Pancreas (tissue), 10 donors: Measurements from ENCODE around the gene SQSTM1. TPM values are rescaled to one million over a fixed set of nuclear protein-coding genes. Genes with fewer than 3 reads are reported as not detected.
A peak's percentile ranks its signal among the peaks of the same experiment; 100 is the strongest.

Source experiments
- ATAC-seq, 4 donors: fragments of 200-7000 bp; cut with Tn5 transposase; one replicate each; pipeline versions ENCODE4 v1.8.0 to v1.9.1; 2020; ENCODE audit warnings: mild to moderate bottlenecking in 4 of 4, moderate library complexity in 4 of 4
- DNase-seq, 6 donors: peaks; one replicate each; pipeline ENCODE4 v3.0.0-alpha.2; 2020
- FAIRE-seq: peaks from 2 replicates; lab custom pipeline; 2012; peaks lifted over from hg19 to GRCh38; lab: Jason Lieb, UNC
- H3K27ac ChIP-seq, 4 donors: fragments of 200-600 bp; sonication (generic); 1 replicate in 3 of 4; 2 replicates in 1 of 4; pipeline versions ENCODE4 v1.5.0 to v1.8.0; 2020
- H3K27me3 ChIP-seq, 4 donors: fragments of 200-600 bp; one replicate each; pipeline ENCODE4 v1.8.0; 2021
- H3K36me3 ChIP-seq, 3 donors: fragments of 200-600 bp; sonication (generic) in 1 of 3; one replicate each; pipeline versions ENCODE4 v1.5.0 to v1.8.0; 2020 to 2021
- H3K4me1 ChIP-seq, 3 donors: fragments of 200-600 bp; one replicate each; pipeline ENCODE4 v1.8.0; 2021
- H3K4me3 ChIP-seq, 4 donors: fragments of 200-600 bp; sonication (generic) in 2 of 4; one replicate each; pipeline versions ENCODE4 v1.5.0 to v1.8.0; 2020 to 2021
- H3K9me3 ChIP-seq, 4 donors: fragments of 200-600 bp; one replicate each; pipeline ENCODE4 v1.8.0; 2021
- CTCF ChIP-seq, 4 donors: fragments of 200-600 bp; sonication (generic) in 3 of 4; IDR thresholded peaks; one replicate each; pipeline versions ENCODE4 v1.5.0 to v1.8.0; 2021; ENCODE audit warnings: antibody characterized with exemption in 4 of 4
- WGBS, 2 donors: extraction: QIAGEN DNeasy Blood & Tissue Kit; methylation state at CpG; one replicate each; pipeline ENCODE4 v1.1.7; 2013; 5-methylcytosine and 5-hydroxymethylcytosine counted together
- intact Hi-C, 3 donors: fragments of 100-400 bp; cut with DNase I; formaldehyde crosslinking; loops; one replicate each; pipeline versions ENCODE4 v1.11.1 to v1.14.2; 2022
- polyA plus RNA-seq, 2 donors: library from polyadenylated mRNA; stranded (reverse); fragments of 200-250 nt; gene quantifications; one replicate each; pipeline ENCODE4 v1.2.3, GENCODE V29; 2013
- total RNA-seq, 6 donors: library from RNA; stranded (reverse); fragmentation: NEBNext Ultra II Directional in 4 of 6; extraction: Animal tissue kit (Norgen Biotek cat#: 25700) in 4 of 6; gene quantifications; one replicate each; pipeline versions ENCODE4 v1.2.1 to v1.2.4, GENCODE V29; 2021 to 2023
- donor health status: healthy with polysubstance abuse.
- donor health status: DM: no; HTN: no; CAD: no; lungs with moderate emphysema.
- donor health status: DM: no; HTN: no; CAD: no.
- donor health status: control.
- donor health status: control.
- donor health status: Bipolar disorder and iron deficiency.
- donor health status: DM: yes; HTN: yes; CAD: no.
- donor health status: DM: no; HTN: no; CAD: no.
- donor health status: DM: no; HTN: no; CAD: no.
- donor health status: DM: yes; HTN: yes; CAD: no.

Gene SQSTM1
- total RNA-seq, result 100 to 1,000 TPM; 159 to 261 (median 228) TPM
- polyA plus RNA-seq, result 100 to 1,000 TPM; 125 to 166 TPM

DNA sequence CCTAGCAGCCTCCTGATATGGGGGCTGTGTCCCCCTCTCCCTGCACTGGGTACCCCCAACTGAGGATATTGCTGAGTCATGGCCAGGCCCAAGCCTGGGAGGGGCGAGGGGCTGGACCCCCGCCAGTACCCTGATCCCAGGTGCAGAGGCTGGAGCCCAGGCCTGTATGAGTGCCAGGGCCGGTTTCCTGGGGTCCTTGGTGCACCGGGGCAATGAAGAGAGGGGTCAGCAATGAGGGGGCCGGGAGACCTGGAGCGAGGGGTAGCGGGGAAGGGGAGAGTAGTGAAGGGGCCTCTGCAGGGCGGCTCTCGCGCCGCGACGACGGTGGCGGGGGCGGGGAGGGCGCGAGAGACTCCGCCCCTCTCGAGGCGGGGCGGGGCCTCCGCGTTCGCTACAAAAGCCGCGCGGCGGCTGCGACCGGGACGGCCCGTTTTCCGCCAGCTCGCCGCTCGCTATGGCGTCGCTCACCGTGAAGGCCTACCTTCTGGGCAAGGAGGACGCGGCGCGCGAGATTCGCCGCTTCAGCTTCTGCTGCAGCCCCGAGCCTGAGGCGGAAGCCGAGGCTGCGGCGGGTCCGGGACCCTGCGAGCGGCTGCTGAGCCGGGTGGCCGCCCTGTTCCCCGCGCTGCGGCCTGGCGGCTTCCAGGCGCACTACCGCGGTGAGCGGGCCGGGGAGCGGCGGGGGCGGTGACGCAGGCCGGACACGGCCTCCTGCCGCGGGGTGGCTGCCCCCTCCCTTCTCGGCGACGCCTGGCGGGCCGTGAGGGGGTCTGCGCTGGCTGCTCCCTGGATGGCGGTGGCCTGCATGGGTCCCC, at the start of gene SQSTM1:
Gene SQSTM1 (plus strand): TSS at position 423 of the 815 bp plus-strand sequence. CDS start 32 bp downstream, at position 455.
- Histone ChIP-seq H3K9me3 (no peaks in the 10 kb centered on the region), H3K36me3 (peaks cover 0 to 24% (median 21%) of the 10 kb centered on the region in 3 donors), H3K4me1 (peaks cover 36 to 48% (median 48%) of the 10 kb centered on the region in 3 donors), H3K4me3 (peak within 1 kb of the TSS; percentile 85 to 100 (median 98)), H3K27me3 (no peaks in the 10 kb centered on the region), H3K27ac (peak within 1 kb of the TSS; percentile 98 to 100 (median 100))
- ATAC-seq, result peak; percentile 62 to 74 (median 70)
- peak; percentile 77 to 98 (median 90) for DNase-seq
- 0% methylated on average over 27 to 81 of the region's 81 CpGs for WGBS, 2 donors
- intact Hi-C loops, result no loop called here
- FAIRE-seq, result no peak
- TF ChIP-seq CTCF (IDR thresholded peaks at IDR 0.05), result peak in 1 of 4 donors; percentile 7

DNA sequence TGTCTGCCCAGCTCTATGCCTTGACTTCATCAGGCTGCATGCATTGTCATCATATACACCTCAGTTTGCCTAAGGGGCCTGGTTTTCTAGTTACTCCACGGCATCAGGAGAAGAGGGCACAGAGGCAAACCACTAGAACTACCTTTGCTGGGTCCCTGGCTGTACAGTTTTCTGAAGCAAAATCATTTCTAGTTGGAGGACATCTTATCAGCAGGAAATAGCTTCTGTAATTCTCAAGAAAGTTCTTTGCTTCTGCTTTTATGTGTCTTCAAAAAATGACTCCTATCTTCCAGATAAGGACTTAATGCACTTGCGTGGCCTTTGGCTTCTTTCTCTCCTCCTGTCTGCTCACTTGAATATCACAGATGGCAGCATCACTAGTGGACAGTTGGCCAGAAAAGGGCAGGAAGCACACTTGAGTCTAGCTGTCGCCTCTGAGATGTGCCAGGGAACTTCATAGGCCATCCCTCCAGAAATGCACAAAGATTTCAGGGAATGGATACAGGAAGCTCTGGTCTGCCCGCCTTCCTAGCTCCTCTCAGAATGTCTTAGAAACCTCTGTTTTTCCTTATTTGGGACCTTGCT, 49.3 kb upstream of the SQSTM1 start:
- FAIRE-seq (no peak), DNase-seq (no peak), ATAC-seq (no peak)
- Histone ChIP-seq H3K27me3 (no peaks in the 10 kb centered on the region), H3K36me3 (peaks cover 7 to 71% (median 50%) of the 10 kb centered on the region in 3 donors), H3K4me3 (no peak overlapping the region), H3K27ac (no peak overlapping the region), H3K9me3 (no peaks in the 10 kb centered on the region), H3K4me1 (no peaks in the 10 kb centered on the region)
- 89 to 92% methylated on average over 4 of the region's 4 CpGs for WGBS, 2 donors
- intact Hi-C loops, result no loop called here
- no peak for TF ChIP-seq CTCF (IDR thresholded peaks at IDR 0.05)

DNA sequence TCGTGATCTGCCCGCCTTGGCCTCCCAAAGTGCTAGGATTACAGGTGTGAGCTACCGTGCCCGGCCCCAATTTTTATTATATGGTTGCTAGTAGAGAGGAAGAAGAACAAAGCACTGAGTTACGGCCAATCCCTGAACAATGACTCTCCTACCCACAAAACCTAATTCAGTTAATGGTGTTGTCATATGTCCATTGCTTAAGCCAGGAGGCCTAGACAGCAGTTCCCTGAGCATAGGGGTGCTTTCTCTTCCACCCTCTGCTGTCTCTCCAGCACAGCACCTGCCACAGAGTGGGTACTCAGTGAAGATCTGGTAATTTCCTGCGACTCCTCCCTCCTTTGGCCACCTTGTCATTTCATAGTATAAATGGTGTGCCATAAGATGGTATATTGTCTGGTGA, 48.4 kb upstream of the SQSTM1 start:
- Histone ChIP-seq H3K27ac (no peak overlapping the region), H3K36me3 (peaks cover 7 to 70% (median 52%) of the 10 kb centered on the region in 3 donors), H3K4me3 (no peak overlapping the region), H3K4me1 (no peaks in the 10 kb centered on the region), H3K27me3 (no peaks in the 10 kb centered on the region), H3K9me3 (no peaks in the 10 kb centered on the region)
- ATAC-seq (no peak), FAIRE-seq (no peak), DNase-seq (no peak)
- intact Hi-C loops, result no loop called here
- TF ChIP-seq CTCF (IDR thresholded peaks at IDR 0.05), result no peak
- WGBS, 2 donors, result 94% methylated on average over 6 of the region's 6 CpGs

GRCh38 chr5:179773686-179774040, 47.0 kb upstream of the SQSTM1 start:
- 92 to 94% methylated on average over 9 of the region's 9 CpGs for whole genome bisulfite sequencing, 2 donors

More at GRCh38 chr5:179773686-179774040, 47.0 kb upstream of the SQSTM1 start:
- intact Hi-C loops, result no loop called here
- FAIRE-seq (no peak), DNase-seq (no peak), ATAC-seq (no peak)
- H3K36me3 ChIP-seq, result peaks cover 7 to 80% (median 52%) of the 10 kb centered on the region in 3 donors
- no peaks in the 10 kb centered on the region for H3K4me1 ChIP-seq
- no peak overlapping the region for H3K4me3 ChIP-seq
- no peak overlapping the region for H3K27ac ChIP-seq
- no peaks in the 10 kb centered on the region for H3K27me3 ChIP-seq
- no peak for TF ChIP-seq CTCF (IDR thresholded peaks at IDR 0.05)
- no peaks in the 10 kb centered on the region for H3K9me3 ChIP-seq
